Measurements from ENCODE around the gene INS. TPM values are rescaled to one million over a fixed set of nuclear protein-coding genes. Genes with fewer than 3 reads are reported as not detected.

The INS gene
- total and polyA plus RNA-seq, 2 of the 4 experiments (the other 2 are of a cell fraction): not detected

- H2BK20ac ChIP-seq (ENCODE audit: low read depth, low read length): no peak overlapping the region
- no peak overlapping the region for H3K4me2 ChIP-seq (ENCODE audit: low read depth, low read length)
- H3K18ac ChIP-seq (ENCODE audit: low read depth, low read length): no peak overlapping the region
- H4K5ac ChIP-seq (ENCODE audit: low read depth, low read length): no peak overlapping the region
- H3K4ac ChIP-seq (ENCODE audit: low read depth, low read length): no peak overlapping the region
- DNase-seq (no peak), ATAC-seq (ENCODE audit: low read depth) (no peak)
- H3K27me3 ChIP-seq (ENCODE audit: control insufficient read depth, insufficient read depth, low read length): peaks cover 36% of the 10 kb centered on the region
- H3K9me3 ChIP-seq (ENCODE audit: control insufficient read depth, insufficient read depth, low read length): no peaks in the 10 kb centered on the region
- TF ChIP-seq BHLHE40 (IDR thresholded peaks at IDR 0.05; ENCODE audit: low read depth, low read length) (no peak), MAZ (IDR thresholded peaks at IDR 0.05; ENCODE audit: borderline replicate concordance, low read depth, low read length) (no peak), SMC3 (IDR thresholded peaks at IDR 0.05; ENCODE audit: low read depth, low read length) (no peak)
- H4K20me1 ChIP-seq (ENCODE audit: insufficient read depth, low read length): peaks cover 28% of the 10 kb centered on the region
- peaks cover 2% of the 10 kb centered on the region; the same call in 1 of the 2 replicates for H3K36me3 ChIP-seq (ENCODE audit: control insufficient read depth, insufficient read depth, low read length)
- POLR2A ChIA-PET (ENCODE audit: unreplicated experiment): no interaction called here
- H3K23ac ChIP-seq (ENCODE audit: low read depth, low read length): no peak overlapping the region
- dilution Hi-C loops (cut with HindIII; ENCODE audit: low sequenced_read_pairs, unreplicated experiment): no loop called here
- no peak overlapping the region for H2AK5ac ChIP-seq (ENCODE audit: low read depth, low read length)
- no peaks in the 10 kb centered on the region for H3K4me1 ChIP-seq (ENCODE audit: control insufficient read depth, insufficient read depth, low read length)
- intact Hi-C loops (cut with micrococcal nuclease): loop anchor here (5.0 kb wide), 1 partner anchor 37 kb away; no protein-coding TSS in a partner anchor
- H4K91ac ChIP-seq (ENCODE audit: insufficient read depth, low read depth, low read length): no peak overlapping the region
- no peak overlapping the region for H2BK15ac ChIP-seq (ENCODE audit: low read depth, low read length)
- H3K9me1 ChIP-seq (ENCODE audit: insufficient read depth, low read length): peaks cover 7% of the 10 kb centered on the region
- H2BK5ac ChIP-seq (ENCODE audit: low read depth, low read length, poor library complexity, severe bottlenecking): no peak overlapping the region
- H2AFZ ChIP-seq (replicated peaks; ENCODE audit: low read length, poor library complexity): no peak overlapping the region
- H4K8ac ChIP-seq (ENCODE audit: low read depth in 2 of 2, low read length in 2 of 2): no peak overlapping the region
- H3K4me3 ChIP-seq (ENCODE audit: insufficient read depth, low read depth, low read length): no peak overlapping the region
- no TSS peak for BruUV-seq (replicated peaks)
- no peak overlapping the region for H3K56ac ChIP-seq (ENCODE audit: extremely low read depth, insufficient read depth, low read length)
- no peak overlapping the region for H2AK9ac ChIP-seq (replicated peaks; ENCODE audit: low read depth, low read length, poor library complexity)
- in situ Hi-C loops (cut with MboI; ENCODE audit: low sequenced_read_pairs): no loop called here
- H3K79me1 ChIP-seq (ENCODE audit: low read depth in 1 of 2, low read length in 2 of 2): peaks cover 0 to 9% of the 10 kb centered on the region in 2 experiments; a peak in 2 of 4 replicates
- no peak overlapping the region for H3K14ac ChIP-seq (replicated peaks; ENCODE audit: low read depth, low read length)
- CTCF ChIA-PET: no interaction called here
- WGBS, 2 experiments (ENCODE audit: extremely low coverage in 2 of 2, insufficient read length in 1 of 2): 70% methylated on average over 2 of the region's 19 CpGs; no CpG with 5 or more reads in 1 of the 2 experiments
- H3K9ac ChIP-seq (ENCODE audit: low read depth, low read length): no peak overlapping the region
- H2BK120ac ChIP-seq (ENCODE audit: low read depth, low read length): no peak overlapping the region
- no peak overlapping the region for H3K27ac ChIP-seq (ENCODE audit: insufficient read depth, low read length)
Measured at GRCh38 chr11:2134022-2135010, 26.7 kb downstream of the INS start.

Data from IMR-90 (cell line).